ENCODE measurements around the gene SEC24A. TPM values are rescaled to one million over a fixed set of nuclear protein-coding genes. Genes with fewer than 3 reads are reported as not detected.
A peak's percentile ranks its signal among the peaks of the same experiment; 100 is the strongest.
"Not testable (repeated sequence)": the region's sequence is repeated elsewhere in the genome, so short reads cannot be mapped to it uniquely, and the experiment has no call there.

The SEC24A gene
- polyA plus RNA-seq, 1 donor from 2014 or later = 9.1 TPM

- not testable (repeated sequence) for H3K27ac Mint-ChIP-seq, H3K4me1 Mint-ChIP-seq, H3K36me3 Mint-ChIP-seq, H3K4me3 Mint-ChIP-seq, H3K27me3 Mint-ChIP-seq, H3K9me3 Mint-ChIP-seq
Observed at GRCh38 chr5:134690144-134690543, 41.6 kb downstream of the SEC24A start.

GRCh38 chr5:134692722-134693121, 44.1 kb downstream of the SEC24A start:
- H3K4me3 Mint-ChIP-seq = peak overlapping the region in 1 of 4 donors; percentile 28
- peaks cover 9% of the 10 kb centered on the region for H3K36me3 Mint-ChIP-seq
- no peaks in the 10 kb centered on the region for H3K9me3 Mint-ChIP-seq

GRCh38 chr5:134708301-134708700, 59.7 kb downstream of the SEC24A start:
- H3K27ac Mint-ChIP-seq = no peak overlapping the region
- H3K9me3 Mint-ChIP-seq = no peaks in the 10 kb centered on the region

More at GRCh38 chr5:134692722-134693121, 44.1 kb downstream of the SEC24A start:
- Mint-ChIP-seq H3K27ac (no peak overlapping the region), H3K4me1 (no peaks in the 10 kb centered on the region), H3K27me3 (no peaks in the 10 kb centered on the region)

GRCh38 chr5:134714120-134714519, 65.5 kb downstream of the SEC24A start:
- no peaks in the 10 kb centered on the region for H3K9me3 Mint-ChIP-seq
- no peak overlapping the region for H3K4me3 Mint-ChIP-seq
- H3K27ac Mint-ChIP-seq = no peak overlapping the region
- peaks cover 11% of the 10 kb centered on the region for H3K36me3 Mint-ChIP-seq
- H3K27me3 Mint-ChIP-seq = no peaks in the 10 kb centered on the region
- no peaks in the 10 kb centered on the region for H3K4me1 Mint-ChIP-seq

More at GRCh38 chr5:134708301-134708700, 59.7 kb downstream of the SEC24A start:
- Mint-ChIP-seq H3K36me3 (peaks cover 11% of the 10 kb centered on the region), H3K4me1 (no peaks in the 10 kb centered on the region), H3K4me3 (no peak overlapping the region), H3K27me3 (no peaks in the 10 kb centered on the region)

GRCh38 chr5:134714541-134714940, 66.0 kb downstream of the SEC24A start:
- Mint-ChIP-seq H3K9me3 (no peaks in the 10 kb centered on the region), H3K27ac (no peak overlapping the region), H3K4me3 (no peak overlapping the region), H3K4me1 (no peaks in the 10 kb centered on the region), H3K36me3 (peaks cover 11% of the 10 kb centered on the region), H3K27me3 (no peaks in the 10 kb centered on the region)

- H3K36me3 Mint-ChIP-seq = peaks cover 11% of the 10 kb centered on the region
- H3K4me3 Mint-ChIP-seq, H3K9me3 Mint-ChIP-seq, H3K4me1 Mint-ChIP-seq, H3K27me3 Mint-ChIP-seq, H3K27ac Mint-ChIP-seq: not testable (repeated sequence)
Observed at GRCh38 chr5:134715466-134715865, 66.9 kb downstream of the SEC24A start.

GRCh38 chr5:134724872-134725271, 76.3 kb downstream of the SEC24A start:
- Mint-ChIP-seq H3K4me3 (no peak overlapping the region), H3K27ac (no peak overlapping the region), H3K9me3 (no peaks in the 10 kb centered on the region), H3K4me1 (no peaks in the 10 kb centered on the region), H3K27me3 (no peaks in the 10 kb centered on the region), H3K36me3 (peaks cover 2% of the 10 kb centered on the region)

GRCh38 chr5:134732819-134733218, 84.2 kb downstream of the SEC24A start:
- no peak overlapping the region for H3K27ac Mint-ChIP-seq
- H3K4me3 Mint-ChIP-seq = peak overlapping the region in 1 of 4 donors; percentile 31
- H3K36me3 Mint-ChIP-seq = peaks cover 2% of the 10 kb centered on the region
- H3K27me3 Mint-ChIP-seq = no peaks in the 10 kb centered on the region
- no peaks in the 10 kb centered on the region for H3K9me3 Mint-ChIP-seq
- H3K4me1 Mint-ChIP-seq = peaks cover 0 to 10% (median 8%) of the 10 kb centered on the region in 3 donors

GRCh38 chr5:134735243-134735642, 86.7 kb downstream of the SEC24A start:
- Mint-ChIP-seq H3K36me3 (no peaks in the 10 kb centered on the region), H3K27me3 (no peaks in the 10 kb centered on the region), H3K4me1 (peaks cover 6 to 19% (median 17%) of the 10 kb centered on the region in 3 donors)

GRCh38 chr5:134736173-134736812, 87.7 kb downstream of the SEC24A start:
- no peaks in the 10 kb centered on the region for H3K9me3 Mint-ChIP-seq
- peaks cover 6 to 22% (median 19%) of the 10 kb centered on the region in 3 donors for H3K4me1 Mint-ChIP-seq
- peaks cover 2% of the 10 kb centered on the region for H3K36me3 Mint-ChIP-seq
- H3K4me3 Mint-ChIP-seq = peak overlapping the region in 3 of 4 donors; percentile 8 to 77 (median 34)
- H3K27ac Mint-ChIP-seq = peak overlapping the region in 1 of 3 donors; percentile 0
- H3K27me3 Mint-ChIP-seq = no peaks in the 10 kb centered on the region

More at GRCh38 chr5:134735243-134735642, 86.7 kb downstream of the SEC24A start:
- Mint-ChIP-seq H3K27ac (no peak overlapping the region), H3K9me3 (no peaks in the 10 kb centered on the region), H3K4me3 (no peak overlapping the region)

- H3K27ac Mint-ChIP-seq = peak within 1 kb of the TSS; percentile 30 to 97 (median 97)
- H3K4me1 Mint-ChIP-seq = peaks cover 6 to 23% (median 17%) of the 10 kb centered on the region in 3 donors
- H3K9me3 Mint-ChIP-seq = no peaks in the 10 kb centered on the region
- H3K27me3 Mint-ChIP-seq = no peaks in the 10 kb centered on the region
- H3K4me3 Mint-ChIP-seq = peak within 1 kb of the TSS; percentile 77 to 96 (median 92)
- H3K36me3 Mint-ChIP-seq = peaks cover 4% of the 10 kb centered on the region
Observed at GRCh38 chr5:134738133-134738962, 89.8 kb downstream of the SEC24A start, which contains the start of gene CAMLG. Gene CAMLG, plus strand, starts transcription at chr5:134738548. Its CDS starts 73 bp downstream, at chr5:134738621.

- Mint-ChIP-seq H3K9me3 (no peaks in the 10 kb centered on the region), H3K27ac (peak overlapping the region; percentile 30 to 97 (median 97)), H3K36me3 (peaks cover 4% of the 10 kb centered on the region), H3K27me3 (no peaks in the 10 kb centered on the region), H3K4me1 (peaks cover 6 to 24% (median 17%) of the 10 kb centered on the region in 3 donors), H3K4me3 (peak overlapping the region; percentile 77 to 96 (median 92))
Observed at GRCh38 chr5:134738963-134739661, 90.5 kb downstream of the SEC24A start.

- Mint-ChIP-seq H3K4me3 (peak overlapping the region in 2 of 4 donors; percentile 18 to 28), H3K9me3 (no peaks in the 10 kb centered on the region), H3K27me3 (no peaks in the 10 kb centered on the region), H3K4me1 (peaks cover 6 to 24% (median 16%) of the 10 kb centered on the region in 3 donors), H3K36me3 (peaks cover 4% of the 10 kb centered on the region), H3K27ac (no peak overlapping the region)
Observed at GRCh38 chr5:134741052-134741451, 92.5 kb downstream of the SEC24A start.

- Mint-ChIP-seq H3K4me3 (no peak overlapping the region), H3K27me3 (no peaks in the 10 kb centered on the region), H3K36me3 (peaks cover 4% of the 10 kb centered on the region), H3K27ac (no peak overlapping the region), H3K4me1 (peaks cover 6 to 20% (median 14%) of the 10 kb centered on the region in 3 donors), H3K9me3 (no peaks in the 10 kb centered on the region)
Observed at GRCh38 chr5:134742134-134742533, 93.5 kb downstream of the SEC24A start.

- Mint-ChIP-seq H3K4me3 (no peak overlapping the region), H3K27ac (peak overlapping the region in 1 of 3 donors; percentile 25), H3K36me3 (no peaks in the 10 kb centered on the region), H3K9me3 (no peaks in the 10 kb centered on the region), H3K27me3 (no peaks in the 10 kb centered on the region), H3K4me1 (peaks cover 0 to 5% (median 2%) of the 10 kb centered on the region in 3 donors)
Observed at GRCh38 chr5:134749415-134749814, 100.8 kb downstream of the SEC24A start.
